Mesothelial cell of epicardium (in vitro differentiated cells): ENCODE results near the gene GYPA. TPM values are rescaled to one million over a fixed set of nuclear protein-coding genes. Genes with fewer than 3 reads are reported as not detected.
A peak's percentile ranks its signal among the peaks of the same experiment; 100 is the strongest.
"Not testable (repeated sequence)": the region's sequence is repeated elsewhere in the genome, so short reads cannot be mapped to it uniquely, and the experiment has no call there.

Source experiments
- DNase-seq, 2 experiments: peaks; one replicate each; pipeline ENCODE4 v3.0.0; 2021; ENCODE audit warnings: low spot score in 2 of 2; ENCODE audit not compliant: unreplicated experiment in 2 of 2
- H3K27ac Mint-ChIP-seq: 2 replicates; pipeline ENCODE4 v1.8.0; 2021; ENCODE audit warnings: mixed read lengths
- H3K27me3 Mint-ChIP-seq: 2 replicates; pipeline ENCODE4 v1.8.0; 2021; ENCODE audit warnings: low read depth, mixed read lengths
- H3K36me3 Mint-ChIP-seq: 2 replicates; pipeline ENCODE4 v1.8.0; 2021; ENCODE audit warnings: mixed read lengths
- H3K4me1 Mint-ChIP-seq: 2 replicates; pipeline ENCODE4 v1.8.0; 2021; ENCODE audit warnings: mixed read lengths
- H3K4me3 Mint-ChIP-seq: 2 replicates; pipeline ENCODE4 v1.8.0; 2021; ENCODE audit warnings: mild to moderate bottlenecking, moderate library complexity, mixed read lengths
- H3K9me3 Mint-ChIP-seq: 2 replicates; pipeline ENCODE4 v1.8.0; 2021; ENCODE audit warnings: mixed read lengths
- total RNA-seq: library from RNA; stranded (reverse); gene quantifications from 3 replicates; pipeline ENCODE4 v1.2.1, GENCODE V29; 2021
- TF ChIP-seq, protein P1 (sequence below): fragments of 200-600 bp; sonication (generic); IDR thresholded peaks from one replicate; pipeline ENCODE4 v1.5.0; 2021; ENCODE audit warnings: antibody characterized with exemption; ENCODE audit not compliant: unreplicated experiment

Gene GYPA
- total RNA-seq, 1 donor from 2014 or later: not detected

GRCh38 chr4:144169211-144169610, 28.7 kb upstream of the GYPA start:
- H3K4me3 Mint-ChIP-seq: no peak overlapping the region
- TF ChIP-seq, protein P1, sequence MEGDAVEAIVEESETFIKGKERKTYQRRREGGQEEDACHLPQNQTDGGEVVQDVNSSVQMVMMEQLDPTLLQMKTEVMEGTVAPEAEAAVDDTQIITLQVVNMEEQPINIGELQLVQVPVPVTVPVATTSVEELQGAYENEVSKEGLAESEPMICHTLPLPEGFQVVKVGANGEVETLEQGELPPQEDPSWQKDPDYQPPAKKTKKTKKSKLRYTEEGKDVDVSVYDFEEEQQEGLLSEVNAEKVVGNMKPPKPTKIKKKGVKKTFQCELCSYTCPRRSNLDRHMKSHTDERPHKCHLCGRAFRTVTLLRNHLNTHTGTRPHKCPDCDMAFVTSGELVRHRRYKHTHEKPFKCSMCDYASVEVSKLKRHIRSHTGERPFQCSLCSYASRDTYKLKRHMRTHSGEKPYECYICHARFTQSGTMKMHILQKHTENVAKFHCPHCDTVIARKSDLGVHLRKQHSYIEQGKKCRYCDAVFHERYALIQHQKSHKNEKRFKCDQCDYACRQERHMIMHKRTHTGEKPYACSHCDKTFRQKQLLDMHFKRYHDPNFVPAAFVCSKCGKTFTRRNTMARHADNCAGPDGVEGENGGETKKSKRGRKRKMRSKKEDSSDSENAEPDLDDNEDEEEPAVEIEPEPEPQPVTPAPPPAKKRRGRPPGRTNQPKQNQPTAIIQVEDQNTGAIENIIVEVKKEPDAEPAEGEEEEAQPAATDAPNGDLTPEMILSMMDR: no peak
- no peaks in the 10 kb centered on the region for H3K4me1 Mint-ChIP-seq
- no peak for DNase-seq
- H3K36me3 Mint-ChIP-seq: no peaks in the 10 kb centered on the region
- H3K9me3 Mint-ChIP-seq: peaks cover 4% of the 10 kb centered on the region
- H3K27me3 Mint-ChIP-seq: peaks cover 13% of the 10 kb centered on the region
- H3K27ac Mint-ChIP-seq: no peak overlapping the region

- Mint-ChIP-seq H3K4me1 (no peaks in the 10 kb centered on the region), H3K9me3 (peaks cover 33% of the 10 kb centered on the region), H3K4me3 (no peak overlapping the region), H3K36me3 (peaks cover 2% of the 10 kb centered on the region), H3K27me3 (peaks cover 1% of the 10 kb centered on the region), H3K27ac (no peak overlapping the region)
- DNase-seq: no peak
- TF ChIP-seq, protein P1: no peak
These were observed 13.5 kb upstream of the GYPA start for GRCh38 chr4:144154044-144154443.

GRCh38 chr4:144142690-144143326, 2.3 kb upstream of the GYPA start:
- not testable (repeated sequence) for H3K27ac Mint-ChIP-seq, H3K36me3 Mint-ChIP-seq, H3K4me3 Mint-ChIP-seq, H3K9me3 Mint-ChIP-seq, DNase-seq, H3K4me1 Mint-ChIP-seq
- TF ChIP-seq, protein P1: peak; percentile 56
- H3K27me3 Mint-ChIP-seq: peaks cover 35% of the 10 kb centered on the region

DNA sequence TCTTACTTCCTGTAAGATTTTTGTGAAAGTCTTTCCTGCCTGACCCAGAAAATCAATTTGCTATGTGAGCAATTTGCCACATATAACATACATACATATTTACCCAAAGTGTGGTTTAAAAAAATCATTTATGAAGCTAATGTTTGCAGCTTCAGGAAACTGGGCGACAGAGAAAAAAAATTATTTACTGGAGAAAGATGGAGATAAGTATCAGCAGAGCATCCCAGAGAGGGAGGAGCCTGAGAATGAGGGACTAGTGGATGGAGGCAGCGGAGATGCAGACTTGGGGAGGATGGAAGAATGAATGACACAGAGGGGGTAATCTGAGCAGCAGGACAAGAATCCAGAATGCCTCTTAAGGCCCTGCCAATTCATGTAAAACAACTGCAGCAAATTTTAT, 975 bp upstream of the GYPA start:
- Mint-ChIP-seq H3K27me3 (peaks cover 39% of the 10 kb centered on the region), H3K36me3 (no peaks in the 10 kb centered on the region), H3K27ac (no peak overlapping the region), H3K9me3 (no peaks in the 10 kb centered on the region), H3K4me1 (peaks cover 7% of the 10 kb centered on the region), H3K4me3 (no peak overlapping the region)
- TF ChIP-seq, protein P1: no peak
- no peak for DNase-seq

DNA sequence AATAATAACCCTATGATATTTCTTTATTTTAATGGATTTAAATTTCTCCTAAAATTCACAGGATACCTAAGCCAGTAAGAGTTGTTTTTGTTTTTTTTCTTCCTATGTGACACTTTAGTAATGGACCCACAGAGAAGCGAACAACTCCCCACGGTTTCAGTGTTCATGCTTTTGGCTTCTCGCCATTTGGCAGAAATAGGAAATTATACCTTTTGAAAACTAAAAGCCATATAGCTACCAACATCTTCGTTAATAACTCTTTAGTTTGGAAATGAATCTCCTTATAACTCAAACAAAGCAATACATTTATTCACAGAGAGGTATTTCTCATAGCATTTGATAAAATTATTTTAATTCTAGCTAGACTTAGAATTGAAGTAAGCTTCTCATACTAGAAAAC, 527 bp downstream of the GYPA start:
- peaks cover 47% of the 10 kb centered on the region for H3K27me3 Mint-ChIP-seq
- not testable (repeated sequence) for DNase-seq, H3K4me1 Mint-ChIP-seq, H3K36me3 Mint-ChIP-seq, H3K9me3 Mint-ChIP-seq, H3K4me3 Mint-ChIP-seq, H3K27ac Mint-ChIP-seq

GRCh38 chr4:144139547-144139946, 971 bp downstream of the GYPA start:
- not testable (repeated sequence) for H3K36me3 Mint-ChIP-seq, H3K9me3 Mint-ChIP-seq, H3K4me1 Mint-ChIP-seq, H3K27ac Mint-ChIP-seq, DNase-seq, H3K4me3 Mint-ChIP-seq
- H3K27me3 Mint-ChIP-seq: peaks cover 47% of the 10 kb centered on the region

DNA sequence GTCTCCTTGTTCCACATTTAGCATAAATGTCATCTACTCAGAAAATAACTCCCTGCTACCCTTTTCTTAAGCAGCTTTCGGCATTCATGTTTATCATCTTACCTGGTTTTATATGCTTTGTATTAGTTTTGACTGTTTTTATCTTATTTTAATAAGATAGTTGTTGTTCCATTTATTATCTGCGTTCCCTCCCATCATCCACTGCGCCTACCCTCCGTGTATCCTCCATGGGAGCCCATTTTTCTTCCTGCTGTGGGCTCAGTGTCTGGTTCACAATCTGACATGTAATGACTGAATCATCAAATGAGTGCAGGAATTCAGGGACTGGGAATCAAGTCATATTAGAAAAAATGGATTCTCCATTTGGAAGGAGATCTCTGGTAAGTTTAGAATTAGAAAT, 2.3 kb downstream of the GYPA start:
- H3K4me3 Mint-ChIP-seq, H3K27ac Mint-ChIP-seq, H3K9me3 Mint-ChIP-seq, H3K36me3 Mint-ChIP-seq, DNase-seq, H3K4me1 Mint-ChIP-seq: not testable (repeated sequence)
- H3K27me3 Mint-ChIP-seq: peaks cover 49% of the 10 kb centered on the region

DNA sequence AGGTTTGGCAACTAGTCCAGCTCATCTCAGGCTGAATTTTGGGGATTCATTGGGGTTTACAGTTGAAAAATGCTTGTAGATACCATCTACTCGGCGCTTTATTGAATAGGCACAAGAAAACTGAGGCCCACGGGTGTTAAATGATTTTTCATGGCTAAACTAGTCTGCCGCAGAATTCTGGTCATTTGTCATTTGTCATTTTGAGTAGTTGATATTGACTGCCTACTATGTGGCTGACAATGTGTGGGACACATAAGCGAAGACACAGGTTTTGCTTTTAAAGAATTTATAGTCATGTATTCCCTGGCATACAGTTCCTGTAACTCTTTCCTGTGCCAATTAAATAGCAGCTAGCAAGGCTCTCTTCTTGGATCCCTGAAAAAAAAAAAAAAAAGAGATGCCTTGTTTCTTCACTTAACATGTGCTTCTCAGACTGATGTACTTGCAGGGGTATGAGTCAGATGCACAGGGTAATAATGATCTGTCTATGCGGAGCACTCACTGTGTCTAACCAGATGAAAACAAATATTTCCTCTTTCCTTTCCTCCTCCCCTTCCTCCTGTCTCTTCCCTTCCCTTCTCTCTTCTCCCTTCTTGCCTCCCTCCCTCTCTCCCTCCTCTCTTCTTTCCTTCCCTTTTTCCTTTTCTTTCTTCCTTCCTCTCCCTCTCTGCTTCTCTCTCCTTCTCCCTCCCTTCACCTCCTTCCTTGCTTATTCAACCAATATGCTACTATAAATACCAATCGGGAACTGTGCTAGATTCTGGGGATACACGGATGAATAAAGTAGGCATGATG, 3.2 kb downstream of the GYPA start:
- H3K27me3 Mint-ChIP-seq: peaks cover 45% of the 10 kb centered on the region
- H3K4me3 Mint-ChIP-seq, H3K36me3 Mint-ChIP-seq, H3K4me1 Mint-ChIP-seq, H3K9me3 Mint-ChIP-seq, H3K27ac Mint-ChIP-seq, DNase-seq: not testable (repeated sequence)

- H3K27me3 Mint-ChIP-seq: peaks cover 42% of the 10 kb centered on the region
- not testable (repeated sequence) for H3K36me3 Mint-ChIP-seq, H3K4me3 Mint-ChIP-seq, H3K4me1 Mint-ChIP-seq, H3K9me3 Mint-ChIP-seq, DNase-seq, H3K27ac Mint-ChIP-seq
These were observed 4.3 kb downstream of the GYPA start for GRCh38 chr4:144136189-144136588.

DNA sequence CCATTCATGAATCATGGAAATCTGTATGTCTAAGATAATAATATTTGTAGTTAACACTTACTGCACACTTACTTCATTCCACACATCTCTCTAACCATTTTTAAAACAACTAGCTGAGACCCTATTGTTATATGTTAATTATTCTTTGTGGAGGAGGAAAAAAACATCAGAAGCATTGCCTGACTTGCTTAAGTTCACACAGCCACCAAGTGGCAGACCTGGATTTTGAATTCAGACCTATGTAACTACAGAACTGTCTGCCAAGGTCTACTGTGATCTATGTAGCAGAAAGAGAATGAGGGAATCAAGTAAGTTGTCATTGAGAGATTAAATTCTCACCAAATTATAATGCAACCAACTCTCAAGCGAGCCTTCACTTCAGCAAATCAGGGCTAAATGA, 10.4 kb downstream of the GYPA start:
- not testable (repeated sequence) for H3K4me3 Mint-ChIP-seq, H3K27ac Mint-ChIP-seq, H3K27me3 Mint-ChIP-seq, DNase-seq, H3K9me3 Mint-ChIP-seq, H3K36me3 Mint-ChIP-seq, H3K4me1 Mint-ChIP-seq
